Left lung (tissue), 10 donors: Measurements from ENCODE around the gene BABAM1. TPM values are rescaled to one million over a fixed set of nuclear protein-coding genes. Genes with fewer than 3 reads are reported as not detected.
"Not testable (repeated sequence)": the region's sequence is repeated elsewhere in the genome, so short reads cannot be mapped to it uniquely, and the experiment has no call there.

Experiments used
- ATAC-seq: fragments of 200-7000 bp; cut with Tn5 transposase; one replicate; pipeline ENCODE4 v1.9.1; 2020; ENCODE audit warnings: moderate library complexity
- DNase-seq, 4 donors: peaks; one replicate each; pipeline ENCODE4 v3.0.0-alpha.2; 2013 to 2020
- H3K27ac ChIP-seq, 2 donors: fragments of 200-600 bp; sonication (generic) in 1 of 2; one replicate each; pipeline versions ENCODE4 v1.5.0 to v1.8.0; 2020 to 2021
- H3K27me3 ChIP-seq, 2 donors: fragments of 200-600 bp; sonication (generic) in 1 of 2; one replicate each; pipeline versions ENCODE4 v1.5.0 to v1.8.0; 2020 to 2021
- H3K36me3 ChIP-seq, 2 donors: fragments of 200-600 bp; sonication (generic) in 1 of 2; one replicate each; pipeline versions ENCODE4 v1.5.0 to v1.8.0; 2020 to 2021
- H3K4me1 ChIP-seq, 2 donors: fragments of 200-600 bp; one replicate each; pipeline ENCODE4 v1.8.0; 2021
- H3K4me3 ChIP-seq, 2 donors: fragments of 200-600 bp; sonication (generic) in 1 of 2; one replicate each; pipeline versions ENCODE4 v1.5.0 to v1.8.0; 2020 to 2021; ENCODE audit warnings: mild to moderate bottlenecking in 1 of 2
- H3K9me3 ChIP-seq, 2 donors: fragments of 200-600 bp; sonication (generic) in 1 of 2; one replicate each; pipeline versions ENCODE4 v1.5.0 to v1.8.0; 2020 to 2021
- intact Hi-C, 2 donors: fragments of 100-400 bp; cut with DNase I; formaldehyde crosslinking; loops; one replicate each; pipeline versions ENCODE4 v1.11.2 to v1.14.2; 2022
- polyA plus RNA-seq, 6 donors: library from polyadenylated mRNA; unstranded; fragments of 120-200 nt; gene quantifications; one replicate each; pipeline ENCODE4 v1.2.1, GENCODE V29; 2013; ENCODE audit not compliant: insufficient read length in 6 of 6
- total RNA-seq, 2 donors: library from RNA; stranded (reverse); fragmentation: NEBNext Ultra II Directional; extraction: Animal tissue kit (Norgen Biotek cat#: 25700); gene quantifications; one replicate each; pipeline ENCODE4 v1.2.1, GENCODE V29; 2021
- TF ChIP-seq, protein P1 (sequence below), 2 donors: fragments of 200-600 bp; sonication (generic) in 1 of 2; IDR thresholded peaks; one replicate each; pipeline versions ENCODE4 v1.5.0 to v1.8.0; 2021; ENCODE audit warnings: antibody characterized with exemption in 2 of 2
- donor health status: DM: no; HTN: yes; CAD: no.
- donor health status: DM: no; HTN: no; CAD: no.

The BABAM1 gene
- total and polyA plus RNA-seq, 8 donors, result 73.1 to 108 (median 100) TPM

DNA sequence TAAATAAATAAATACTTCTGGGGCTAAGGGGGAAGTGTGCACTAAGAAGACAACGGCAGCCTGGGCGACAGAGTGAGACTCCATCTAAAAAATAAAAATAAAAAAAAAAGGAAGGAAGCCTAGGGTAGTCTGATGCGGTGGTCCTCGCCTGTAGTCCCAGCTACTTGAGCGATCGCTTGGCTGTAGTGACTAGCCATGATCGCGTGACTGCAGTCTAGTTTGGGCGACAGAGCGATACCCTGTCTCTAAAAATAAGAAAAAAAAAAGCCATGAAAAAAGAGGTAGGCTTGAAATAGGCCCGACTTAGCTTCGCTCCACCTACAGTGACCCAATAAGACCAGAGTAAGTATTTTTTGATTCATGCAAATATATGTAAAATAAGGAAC is 661 bp upstream of the BABAM1 start:
- peaks cover 0 to 31% of the 10 kb centered on the region in 2 donors for H3K36me3 ChIP-seq
- DNase-seq (no peak), ATAC-seq (no peak)
- peaks cover 6 to 15% of the 10 kb centered on the region in 2 donors for H3K4me1 ChIP-seq
- TF ChIP-seq, protein P1, sequence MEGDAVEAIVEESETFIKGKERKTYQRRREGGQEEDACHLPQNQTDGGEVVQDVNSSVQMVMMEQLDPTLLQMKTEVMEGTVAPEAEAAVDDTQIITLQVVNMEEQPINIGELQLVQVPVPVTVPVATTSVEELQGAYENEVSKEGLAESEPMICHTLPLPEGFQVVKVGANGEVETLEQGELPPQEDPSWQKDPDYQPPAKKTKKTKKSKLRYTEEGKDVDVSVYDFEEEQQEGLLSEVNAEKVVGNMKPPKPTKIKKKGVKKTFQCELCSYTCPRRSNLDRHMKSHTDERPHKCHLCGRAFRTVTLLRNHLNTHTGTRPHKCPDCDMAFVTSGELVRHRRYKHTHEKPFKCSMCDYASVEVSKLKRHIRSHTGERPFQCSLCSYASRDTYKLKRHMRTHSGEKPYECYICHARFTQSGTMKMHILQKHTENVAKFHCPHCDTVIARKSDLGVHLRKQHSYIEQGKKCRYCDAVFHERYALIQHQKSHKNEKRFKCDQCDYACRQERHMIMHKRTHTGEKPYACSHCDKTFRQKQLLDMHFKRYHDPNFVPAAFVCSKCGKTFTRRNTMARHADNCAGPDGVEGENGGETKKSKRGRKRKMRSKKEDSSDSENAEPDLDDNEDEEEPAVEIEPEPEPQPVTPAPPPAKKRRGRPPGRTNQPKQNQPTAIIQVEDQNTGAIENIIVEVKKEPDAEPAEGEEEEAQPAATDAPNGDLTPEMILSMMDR (IDR thresholded peaks at IDR 0.05), result no peak
- no peaks in the 10 kb centered on the region for H3K9me3 ChIP-seq
- no peaks in the 10 kb centered on the region for H3K27me3 ChIP-seq
- intact Hi-C loops, result no loop called here
- peak overlapping the region in 1 of 2 donors; percentile 83 for H3K4me3 ChIP-seq
- peak overlapping the region in 1 of 2 donors; percentile 77 for H3K27ac ChIP-seq

- intact Hi-C loops, result no loop called here
- H3K4me3 ChIP-seq, result no peak overlapping the region
- H3K27me3 ChIP-seq, result no peaks in the 10 kb centered on the region
- DNase-seq, result no peak
- peaks cover 6 to 15% of the 10 kb centered on the region in 2 donors for H3K4me1 ChIP-seq
- peaks cover 0 to 53% of the 10 kb centered on the region in 2 donors for H3K36me3 ChIP-seq
- H3K27ac ChIP-seq, result no peak overlapping the region
- no peaks in the 10 kb centered on the region for H3K9me3 ChIP-seq
- TF ChIP-seq, protein P1 (IDR thresholded peaks at IDR 0.05), result no peak
- no peak for ATAC-seq
Measured at GRCh38 chr19:17268754-17269153, 1.5 kb downstream of the BABAM1 start.

DNA sequence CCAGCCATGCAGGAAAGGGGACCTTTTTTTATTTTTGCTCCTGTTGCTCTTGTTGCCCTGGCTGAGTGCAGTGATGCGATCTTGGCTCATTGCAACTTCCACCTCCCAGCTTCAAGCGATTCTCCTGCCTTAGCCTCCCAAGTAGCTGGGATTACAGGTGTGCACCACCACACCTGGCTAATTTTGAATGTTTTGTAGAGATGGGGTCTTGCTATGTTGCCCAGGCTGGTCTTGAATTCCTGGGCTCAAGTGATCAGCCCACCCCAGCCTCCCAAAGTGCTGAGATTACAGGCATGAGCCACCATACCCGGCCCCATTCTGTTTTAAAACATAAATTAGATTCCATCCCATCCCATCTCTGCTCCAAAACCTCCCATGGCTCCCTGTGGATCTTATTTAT is 7.6 kb downstream of the BABAM1 start:
- intact Hi-C loops, result loop anchor here in 1 of 2 donors (10.0 kb wide), 1 partner anchor 210 kb away; no protein-coding TSS in a partner anchor
- H3K4me1 ChIP-seq, H3K9me3 ChIP-seq, H3K27me3 ChIP-seq, H3K27ac ChIP-seq, DNase-seq, ATAC-seq, H3K4me3 ChIP-seq: not testable (repeated sequence)
- peaks cover 0 to 94% of the 10 kb centered on the region in 2 donors for H3K36me3 ChIP-seq

DNA sequence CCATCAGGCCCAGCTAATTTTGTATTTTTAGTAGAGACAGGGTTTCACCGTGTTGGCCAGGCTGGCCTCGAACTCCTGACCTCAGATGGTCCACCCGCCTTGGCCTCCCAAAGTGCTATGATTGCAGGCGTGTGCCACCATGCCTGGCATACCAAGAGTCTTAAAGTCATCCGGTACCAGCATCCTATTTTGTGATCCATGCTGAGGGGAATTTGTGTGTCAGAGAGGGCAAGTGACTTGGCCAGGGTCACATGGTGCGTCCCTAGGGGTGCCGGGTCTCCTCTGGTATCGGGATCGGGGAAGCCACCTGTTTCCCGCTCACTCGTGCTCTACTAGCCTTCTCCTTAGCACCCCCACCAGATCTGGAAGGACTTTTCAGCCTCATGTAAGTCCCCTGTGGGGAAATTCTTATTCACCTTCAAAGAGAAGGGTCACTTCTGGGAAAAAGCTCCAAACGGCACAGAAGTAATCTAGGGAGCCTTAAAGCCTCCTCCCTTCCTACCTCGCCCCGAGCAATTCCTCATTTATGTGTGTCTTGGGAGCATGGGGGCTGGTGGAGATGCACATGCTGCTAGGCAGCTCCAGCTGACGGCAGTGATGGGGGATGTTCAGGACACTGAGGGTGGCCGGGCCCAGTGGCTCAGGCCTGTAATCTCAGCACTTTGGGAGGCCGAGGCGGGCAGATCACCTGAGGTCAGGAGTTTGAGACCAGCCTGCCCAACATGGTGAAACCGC is 8.4 kb downstream of the BABAM1 start:
- intact Hi-C loops, result loop anchor here in 1 of 2 donors (10.0 kb wide), 1 partner anchor 211 kb away; no protein-coding TSS in a partner anchor
- Histone ChIP-seq H3K4me1 (no peaks in the 10 kb centered on the region), H3K36me3 (peaks cover 0 to 87% of the 10 kb centered on the region in 2 donors), H3K4me3 (no peak overlapping the region), H3K9me3 (no peaks in the 10 kb centered on the region), H3K27me3 (peaks cover 0 to 1% of the 10 kb centered on the region in 2 donors), H3K27ac (no peak overlapping the region)
- TF ChIP-seq, protein P1 (IDR thresholded peaks at IDR 0.05), result no peak
- ATAC-seq (no peak), DNase-seq (no peak)

DNA sequence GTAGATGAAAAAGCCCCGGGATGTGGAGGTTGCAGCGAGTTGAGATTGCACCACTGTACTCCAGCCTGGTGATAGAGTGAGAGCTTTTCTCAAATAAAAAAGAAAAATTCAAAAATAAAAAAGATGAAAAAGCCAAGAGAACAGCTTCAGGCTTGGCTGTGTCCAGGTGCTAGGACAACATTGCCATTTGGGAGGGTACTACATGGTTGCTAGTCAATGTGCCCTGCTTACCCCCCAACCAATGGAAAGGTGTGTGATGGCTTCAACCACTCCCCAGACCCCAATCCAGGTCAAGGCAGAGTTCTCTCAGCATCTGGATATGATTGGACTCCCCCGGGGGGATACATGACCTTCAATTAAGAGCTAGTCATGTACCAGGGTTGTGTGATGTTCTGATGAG is 12.2 kb downstream of the BABAM1 start:
- intact Hi-C loops, result loop anchor here in 1 of 2 donors (10.0 kb wide), 1 partner anchor 215 kb away; no protein-coding TSS in a partner anchor
- no peak for ATAC-seq
- TF ChIP-seq, protein P1 (IDR thresholded peaks at IDR 0.05), result no peak

More for the DNA sequence above, 12.2 kb downstream of the BABAM1 start:
- Histone ChIP-seq H3K27me3 (peaks cover 0 to 25% of the 10 kb centered on the region in 2 donors), H3K36me3 (peaks cover 0 to 49% of the 10 kb centered on the region in 2 donors), H3K4me3 (no peak overlapping the region), H3K9me3 (no peaks in the 10 kb centered on the region), H3K4me1 (peaks cover 11 to 24% of the 10 kb centered on the region in 2 donors), H3K27ac (no peak overlapping the region)
- no peak for DNase-seq
